GM21737 (cell line): ENCODE results near the gene NPHP1.
"Not testable (repeated sequence)": the region's sequence is repeated elsewhere in the genome, so short reads cannot be mapped to it uniquely, and the experiment has no call there.

Source experiments
- ATAC-seq: cut with Tn5 transposase; IDR thresholded peaks from one replicate; pipeline ENCODE4 v1.9.1; 2021; ENCODE audit warnings: mild to moderate bottlenecking, moderate library complexity; ENCODE audit not compliant: unreplicated experiment

NPHP1 gene

DNA sequence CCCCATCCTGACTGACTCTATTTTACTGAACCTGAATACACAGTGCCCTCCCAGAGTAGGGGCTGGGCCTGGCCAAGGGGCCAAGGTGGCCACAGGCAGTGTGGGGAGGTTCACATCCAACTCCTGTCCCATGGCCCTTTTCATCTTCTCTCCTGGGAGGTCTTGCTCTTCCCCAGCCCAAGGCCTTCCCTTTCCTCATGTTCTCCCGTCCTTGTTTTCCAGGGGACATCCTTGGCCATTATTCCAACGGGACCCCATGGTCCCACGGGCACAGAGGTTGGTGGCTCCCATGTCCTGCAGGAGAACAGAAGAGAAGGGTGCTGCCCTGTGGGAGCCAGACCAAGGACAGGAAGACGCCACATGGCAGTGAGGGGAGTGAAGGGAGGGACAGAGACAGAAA is 99.6 kb downstream of the NPHP1 start:
- no peak for ATAC-seq

DNA sequence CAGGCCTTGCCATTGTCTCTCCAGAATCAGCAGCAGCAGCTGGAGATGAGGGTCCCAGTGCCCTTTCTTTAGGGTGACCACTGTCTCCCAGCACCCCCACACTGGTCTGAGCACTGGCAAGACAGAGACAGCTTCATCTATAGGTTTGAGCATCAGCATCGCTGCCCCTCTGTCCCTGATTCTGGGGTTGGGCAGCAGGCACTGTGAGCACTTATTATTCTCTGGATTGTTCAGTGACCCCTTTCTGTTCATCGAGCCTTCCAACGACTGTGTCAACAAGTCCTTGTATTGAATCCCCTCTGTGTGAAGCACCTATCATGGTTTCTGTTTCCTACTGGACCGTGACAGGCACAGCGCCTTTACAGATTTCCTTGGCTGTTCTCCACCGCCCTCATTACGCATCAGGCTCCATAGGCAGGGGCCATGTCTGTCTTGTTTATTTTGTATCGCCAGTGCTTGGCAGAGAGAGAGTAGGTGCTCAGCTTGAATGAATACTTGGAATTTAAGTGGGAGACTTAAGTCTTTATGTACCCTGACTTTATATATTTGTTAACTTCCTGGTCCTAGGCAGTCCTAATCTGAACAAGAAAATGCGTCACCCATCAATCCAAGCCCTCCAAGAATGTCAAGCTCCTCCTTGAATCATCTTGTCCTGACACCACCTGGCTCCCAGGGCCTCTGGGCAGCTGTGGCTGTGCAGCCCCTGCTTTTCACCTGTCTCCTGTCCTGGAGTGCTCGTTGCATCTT is 100.6 kb downstream of the NPHP1 start:
- no peak for ATAC-seq

DNA sequence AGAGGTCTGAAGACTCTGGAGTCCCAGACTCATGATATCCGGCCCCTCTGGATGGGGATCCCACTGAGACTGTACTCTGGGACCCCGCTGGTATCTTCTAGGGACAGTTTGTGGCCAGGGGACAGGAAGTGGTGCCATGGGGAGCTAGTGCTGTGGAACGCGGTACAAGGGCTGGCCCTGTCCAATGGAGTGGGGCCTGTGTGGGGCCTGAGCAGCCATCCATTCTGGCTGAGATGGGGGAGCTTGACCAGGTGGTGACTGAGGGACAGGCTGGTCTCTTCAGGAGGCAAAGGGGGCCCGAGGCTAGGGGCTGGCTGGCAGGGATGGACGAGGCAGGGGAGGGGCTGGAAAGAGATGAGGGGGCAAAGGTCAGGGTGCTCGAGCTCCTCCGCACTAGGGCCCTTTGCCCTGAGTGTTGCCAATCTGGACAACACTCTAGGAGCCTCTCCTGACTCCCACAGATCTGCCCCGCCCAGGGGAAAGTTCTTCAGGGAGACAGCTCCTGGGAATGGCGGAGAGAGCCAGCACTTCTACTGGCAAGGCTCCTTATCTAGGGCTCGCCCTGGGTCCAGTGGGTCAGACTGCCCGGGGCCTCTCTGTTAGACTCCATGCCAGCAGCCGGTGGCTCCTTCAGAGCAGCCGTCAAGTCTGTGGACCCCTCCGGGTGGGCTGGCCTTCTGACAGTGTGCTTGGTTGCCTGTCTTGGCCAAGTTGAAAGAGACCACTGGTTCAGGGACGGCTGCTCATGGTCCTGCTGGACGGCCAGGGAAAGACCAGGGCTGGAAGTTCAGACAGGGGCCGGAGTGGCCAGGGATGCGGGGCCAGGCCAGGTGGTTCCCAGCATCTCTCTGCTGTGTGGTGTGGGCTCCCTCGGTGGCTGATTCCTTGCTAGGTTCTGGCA is 101.5 kb downstream of the NPHP1 start:
- ATAC-seq: no peak

DNA sequence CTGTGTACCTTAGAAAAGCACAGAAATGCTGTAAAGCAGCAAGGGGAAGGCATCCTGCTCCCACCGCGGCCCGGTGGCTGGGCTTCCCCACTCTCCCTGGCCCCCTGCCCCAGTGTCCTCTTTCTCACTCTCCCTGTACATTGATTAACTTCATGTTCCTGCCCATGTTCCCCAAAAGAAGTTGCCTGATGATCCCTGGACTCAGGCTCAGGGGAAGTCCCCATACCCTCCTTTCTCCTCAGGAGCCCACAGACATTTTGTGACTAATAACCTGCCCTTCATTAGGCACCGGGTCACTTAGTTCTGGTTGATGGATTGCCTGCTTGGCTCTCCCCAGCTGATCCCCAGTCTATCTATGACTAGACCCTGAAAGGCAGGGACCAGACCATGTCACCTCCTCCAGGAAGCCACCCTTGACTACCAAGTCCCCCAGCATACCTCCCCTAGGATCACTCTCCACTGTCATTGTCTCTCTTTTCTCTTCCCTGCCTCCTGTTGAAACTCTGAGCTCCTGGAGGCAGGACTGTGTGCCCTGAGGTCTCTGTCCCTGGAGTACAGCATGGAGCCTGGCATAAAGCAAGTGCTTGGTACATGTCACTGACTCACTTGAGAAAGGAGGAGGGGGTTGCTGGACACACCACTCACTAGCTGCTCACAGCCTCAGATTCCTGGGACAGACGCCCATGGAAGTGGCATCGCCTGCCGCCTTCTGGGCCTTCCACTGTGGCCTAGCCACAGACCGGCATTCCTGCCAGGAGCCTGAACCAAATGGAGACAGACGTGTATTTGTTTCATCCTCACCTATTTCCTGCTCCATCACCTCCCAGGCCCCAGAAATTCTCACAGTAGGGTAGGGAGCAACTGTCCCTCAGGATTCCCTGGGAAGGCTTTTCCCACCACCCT is 102.7 kb downstream of the NPHP1 start:
- ATAC-seq: no peak

DNA sequence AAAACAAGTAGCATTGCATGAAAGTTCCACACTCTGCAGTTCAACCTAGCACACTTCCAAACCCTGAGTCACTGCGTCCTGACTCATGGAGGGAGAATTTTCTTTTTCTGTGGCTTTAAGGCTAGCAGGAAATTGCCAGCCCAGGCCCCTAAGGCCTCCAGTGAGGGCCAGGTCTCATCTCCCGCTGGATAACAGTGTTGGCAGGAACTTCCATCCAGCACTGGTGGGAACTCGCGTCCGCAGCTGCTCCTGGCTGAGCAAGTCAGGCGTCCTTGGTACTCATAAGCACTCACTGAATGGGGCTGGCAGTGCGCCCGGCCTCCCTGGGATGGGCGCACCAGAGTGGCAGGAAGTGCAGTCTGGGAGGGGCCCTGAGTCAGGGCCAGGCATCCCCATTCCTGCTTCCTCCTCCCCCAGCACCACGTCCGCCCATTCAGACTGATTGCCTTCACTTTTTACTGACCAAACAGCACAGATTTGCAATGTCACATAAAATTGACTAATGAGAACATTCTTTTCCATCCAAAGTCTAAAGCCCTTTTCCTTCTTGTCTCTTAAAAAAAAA is 103.5 kb downstream of the NPHP1 start:
- no peak for ATAC-seq

DNA sequence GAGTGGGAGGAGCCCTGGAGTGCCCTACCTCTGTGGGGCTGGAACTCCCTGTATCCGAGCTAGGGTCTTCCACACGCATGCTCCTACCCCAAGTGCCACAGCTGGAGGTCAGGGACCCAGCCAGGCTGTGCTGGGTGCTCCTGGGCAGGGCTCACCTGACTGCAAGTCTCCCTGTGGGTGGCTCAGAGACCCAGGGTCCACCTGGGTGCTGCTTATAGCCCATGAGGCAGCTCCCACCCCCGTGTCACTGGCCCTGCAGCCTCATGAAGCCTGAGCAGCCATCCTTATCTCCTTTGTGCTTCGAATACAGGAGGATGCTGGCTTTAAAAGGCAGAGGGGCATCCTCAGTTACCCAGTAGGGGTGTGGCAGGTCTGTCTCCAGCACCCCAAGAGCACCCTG is 103.9 kb downstream of the NPHP1 start:
- not testable (repeated sequence) for ATAC-seq

DNA sequence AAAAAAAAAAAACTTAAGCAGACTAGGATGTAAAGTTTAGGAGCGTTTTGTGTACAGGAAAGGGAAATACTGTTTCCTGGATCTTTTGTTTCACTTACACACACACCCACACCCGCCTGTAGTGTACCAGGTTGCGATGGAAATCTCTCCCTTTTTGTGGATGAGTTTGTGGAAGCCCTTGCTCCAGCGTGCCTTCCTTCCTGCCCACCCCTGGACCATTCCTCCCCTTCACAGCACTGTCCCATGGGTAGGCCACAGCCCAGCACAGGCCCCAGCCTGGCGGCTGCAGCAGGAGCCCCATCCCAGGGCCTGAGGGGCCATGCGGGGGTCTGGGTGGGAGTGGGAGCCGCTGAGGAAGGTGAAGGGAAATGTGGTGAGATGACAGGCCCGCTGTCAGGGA is 104.3 kb downstream of the NPHP1 start:
- ATAC-seq: no peak

DNA sequence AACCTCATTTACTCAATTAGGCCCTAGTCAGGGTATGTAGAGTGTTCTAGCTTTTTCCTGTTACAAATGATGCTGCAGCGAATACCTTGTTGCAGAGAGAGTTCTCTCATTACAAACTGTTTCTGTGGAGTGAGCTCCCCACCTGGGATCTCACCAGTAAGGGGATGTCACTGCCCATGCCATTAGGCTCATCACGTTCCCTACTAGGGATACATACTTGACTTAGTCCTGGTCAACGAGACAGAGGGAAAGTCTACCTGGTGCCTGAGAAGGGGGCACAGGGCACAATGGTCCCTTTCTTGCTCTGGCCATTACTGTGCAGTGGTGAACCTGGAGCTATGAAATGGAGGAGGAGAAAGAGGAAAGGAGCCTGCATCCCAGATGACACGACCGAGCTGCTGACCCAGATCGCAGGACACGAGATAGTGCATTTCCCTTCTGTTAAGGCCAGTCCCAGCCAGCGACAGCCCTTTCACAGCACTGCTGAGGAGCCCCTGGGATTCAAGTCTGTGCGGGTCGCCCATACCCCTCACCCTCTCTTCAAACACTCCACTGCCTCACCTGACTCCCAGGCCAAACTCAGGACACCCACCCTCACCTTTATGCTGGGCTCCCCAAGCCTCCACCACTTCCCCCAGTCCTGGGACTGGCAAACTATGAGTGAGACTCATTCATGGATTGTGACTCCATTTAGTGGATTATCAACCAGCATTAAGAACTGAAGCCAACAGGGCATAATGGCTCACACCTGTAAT is 105.2 kb downstream of the NPHP1 start:
- no peak for ATAC-seq

DNA sequence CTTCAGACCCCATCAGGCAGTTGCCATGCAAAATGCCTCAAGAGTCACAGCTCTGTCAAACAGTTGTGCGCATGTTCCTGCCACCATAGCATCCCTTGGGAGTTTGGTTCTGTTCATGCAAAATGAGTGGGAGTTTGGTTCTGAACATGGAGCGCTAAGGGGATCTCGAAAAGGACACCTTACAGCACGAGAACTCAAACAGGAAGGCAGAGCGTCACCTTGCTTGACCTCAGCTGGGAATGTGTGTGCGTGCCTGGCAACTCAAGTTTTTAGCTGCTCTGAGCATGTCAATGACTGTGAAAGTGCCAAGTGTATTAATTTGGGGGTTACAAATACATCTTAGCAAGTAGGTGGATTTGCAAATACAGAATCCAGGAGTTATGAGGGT is 105.8 kb downstream of the NPHP1 start:
- no peak for ATAC-seq

DNA sequence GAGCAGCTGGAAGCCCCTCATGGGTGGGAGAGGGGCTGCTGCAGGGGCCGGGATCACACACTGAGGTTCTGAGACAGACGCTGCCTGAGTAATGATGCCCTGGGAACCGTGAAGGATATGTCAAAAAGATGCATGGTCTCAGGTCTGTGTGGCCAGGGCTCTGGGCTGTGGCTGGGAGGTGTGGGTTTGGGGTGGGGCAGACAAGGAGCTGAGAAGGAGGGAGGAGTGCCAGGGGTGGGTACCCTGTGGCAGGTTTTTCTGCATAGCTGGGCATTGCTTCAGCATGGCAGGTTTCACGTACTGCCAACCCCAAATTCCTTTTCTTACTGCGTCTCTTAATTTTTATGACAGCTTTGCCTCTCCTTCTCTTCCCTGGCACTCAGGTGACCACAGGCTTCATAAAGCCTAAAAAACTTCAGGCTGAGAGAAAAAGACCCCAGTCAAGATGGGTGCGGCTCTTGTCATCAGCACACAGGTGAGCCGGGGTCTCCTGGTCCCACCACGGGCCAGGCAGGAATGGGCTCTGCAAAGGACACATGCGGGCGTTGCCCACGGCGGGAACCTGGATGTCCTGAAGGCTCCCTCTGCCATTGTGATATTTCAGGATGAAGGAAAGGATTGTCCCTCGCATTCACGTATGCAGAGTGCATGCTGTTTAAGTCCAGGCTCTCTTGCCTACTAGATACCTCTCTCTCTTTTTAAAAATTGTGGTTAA is 107.2 kb downstream of the NPHP1 start:
- no peak for ATAC-seq

DNA sequence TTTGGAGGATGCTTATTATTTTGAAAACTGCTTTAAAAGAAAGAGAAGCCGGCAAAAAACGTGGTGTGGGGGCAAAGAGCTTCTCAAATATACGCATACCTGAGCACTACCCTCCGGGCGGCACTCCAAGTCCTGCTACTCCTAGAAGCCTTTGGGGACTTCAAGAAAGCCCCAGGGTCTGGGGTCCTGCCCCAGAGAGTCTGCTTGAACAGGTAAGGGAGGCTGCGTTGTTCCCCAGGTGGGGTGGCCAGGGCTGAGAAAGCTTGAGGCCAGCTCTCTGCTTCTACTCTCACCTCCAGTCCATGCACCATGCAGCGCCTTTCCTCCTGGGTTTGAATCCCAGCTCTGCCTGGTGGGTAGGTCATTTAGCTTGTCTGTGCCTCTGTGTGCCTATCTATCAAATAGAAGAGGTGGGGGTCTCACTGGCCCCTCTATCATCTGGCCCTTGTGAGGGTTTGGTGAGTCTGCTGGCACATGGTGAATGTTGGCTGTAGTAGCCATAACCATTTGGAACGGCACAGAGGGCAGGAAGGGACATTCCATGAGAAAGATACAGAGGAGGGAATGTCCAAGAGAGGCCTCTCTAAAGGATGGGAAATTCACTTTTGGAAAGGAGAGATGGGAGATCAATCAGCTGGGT is 108.7 kb downstream of the NPHP1 start:
- no peak for ATAC-seq

DNA sequence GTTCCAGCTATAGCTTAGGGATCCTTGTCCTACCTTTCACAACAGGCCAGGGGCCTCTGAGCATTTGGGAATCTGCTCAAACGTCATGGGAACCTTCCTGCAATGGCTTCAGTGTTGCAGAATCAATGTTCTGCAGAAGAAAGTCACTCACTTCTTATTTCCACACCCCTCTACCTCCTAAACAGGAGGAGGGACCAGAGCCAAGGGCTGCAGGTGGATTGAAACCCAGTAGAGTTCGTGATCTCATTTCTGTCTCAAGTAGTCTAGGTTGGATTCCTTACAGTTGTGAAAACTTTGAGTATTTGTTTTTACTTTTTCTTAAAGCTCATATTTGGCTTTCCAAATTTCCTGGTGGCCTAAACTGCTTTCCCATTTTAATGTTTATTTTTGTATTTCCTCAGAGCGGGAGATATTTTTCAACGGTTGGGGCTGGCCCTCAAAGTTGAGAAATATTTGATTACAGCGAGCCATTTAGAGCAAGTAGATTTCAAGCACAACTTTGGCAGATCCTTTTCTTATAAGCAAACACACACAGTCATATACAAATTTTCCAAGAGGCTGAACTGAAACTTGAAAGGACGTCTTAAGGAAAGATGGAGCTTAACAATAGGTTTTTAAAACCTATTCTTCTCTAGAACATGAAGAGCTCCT is 109.8 kb downstream of the NPHP1 start:
- not testable (repeated sequence) for ATAC-seq

DNA sequence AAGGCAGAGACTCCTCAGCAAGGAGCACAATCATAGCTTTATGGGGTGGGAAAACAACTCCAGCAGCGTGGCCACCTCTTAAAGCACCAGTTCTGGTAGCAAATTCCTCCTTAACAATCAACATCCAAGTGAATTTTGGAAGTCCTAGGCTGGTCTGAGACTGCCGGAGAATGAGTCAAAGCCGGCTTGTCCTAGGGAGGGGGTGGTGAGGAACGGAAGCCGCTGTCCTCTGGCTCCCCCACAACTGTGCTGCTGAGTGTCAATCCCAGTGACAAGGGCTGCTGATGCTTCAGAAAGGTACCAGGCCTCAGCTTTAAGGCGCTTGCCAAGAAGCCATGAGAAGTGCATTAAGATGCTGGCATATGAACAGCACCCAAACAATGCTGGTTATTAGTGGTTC is 110.9 kb downstream of the NPHP1 start:
- not testable (repeated sequence) for ATAC-seq

DNA sequence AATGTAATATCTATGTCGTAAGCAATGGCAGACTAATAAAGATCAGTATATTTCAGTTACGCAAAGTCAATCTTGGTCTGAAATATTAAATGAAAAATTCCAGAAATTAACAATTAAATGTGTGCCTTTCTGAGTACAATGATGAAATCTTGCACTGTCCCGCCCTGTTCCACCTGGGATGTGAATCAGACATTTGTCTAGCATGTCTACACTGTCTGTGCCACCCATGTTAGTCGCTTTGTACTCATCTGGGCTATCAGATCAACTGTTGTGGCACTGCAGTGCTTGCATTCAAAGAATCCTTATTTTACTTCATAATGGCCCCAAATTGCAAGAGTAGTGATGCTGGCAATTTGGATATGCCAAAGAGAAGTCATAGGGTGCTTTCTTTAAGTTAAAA is 114.6 kb downstream of the NPHP1 start:
- ATAC-seq: not testable (repeated sequence)

DNA sequence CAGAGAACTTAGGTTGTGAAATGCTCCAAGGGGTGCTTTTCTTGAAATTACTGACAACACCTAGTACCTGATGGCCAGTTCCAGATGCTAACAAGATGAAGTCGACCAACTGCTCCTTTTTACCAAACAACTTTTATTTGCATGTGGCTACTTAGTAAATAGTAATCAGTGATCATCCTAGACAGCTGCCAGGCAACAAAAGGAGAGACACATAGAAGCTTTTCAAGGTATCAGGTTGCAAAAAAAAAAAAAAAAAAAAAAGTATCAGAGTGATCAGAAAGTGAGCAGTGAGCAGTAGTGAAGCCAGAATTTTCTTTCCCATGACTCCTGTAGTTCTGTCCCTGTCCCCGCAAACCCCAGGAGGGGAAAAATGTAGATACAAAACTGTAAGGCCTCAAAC is 121.1 kb downstream of the NPHP1 start:
- not testable (repeated sequence) for ATAC-seq

DNA sequence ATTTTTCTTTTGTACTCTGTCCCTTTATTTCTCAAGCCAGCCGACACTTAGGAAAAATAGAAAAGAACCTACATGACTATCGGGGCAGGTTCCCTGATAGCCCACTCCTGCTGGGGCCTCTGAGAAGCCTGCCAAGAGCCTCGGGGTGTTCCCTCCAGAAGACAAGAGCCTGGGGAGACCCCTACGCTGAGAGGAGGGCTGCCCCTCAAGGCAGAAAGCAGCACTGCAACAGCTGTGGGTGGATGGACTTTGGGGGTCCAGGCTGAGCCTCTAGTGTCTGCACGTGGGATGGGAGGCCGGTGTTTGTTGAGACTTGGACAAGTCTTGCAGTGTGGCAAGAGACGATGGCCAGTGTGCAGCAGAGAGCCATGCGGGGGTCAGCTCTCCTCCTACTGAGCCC is 121.7 kb downstream of the NPHP1 start:
- not testable (repeated sequence) for ATAC-seq

DNA sequence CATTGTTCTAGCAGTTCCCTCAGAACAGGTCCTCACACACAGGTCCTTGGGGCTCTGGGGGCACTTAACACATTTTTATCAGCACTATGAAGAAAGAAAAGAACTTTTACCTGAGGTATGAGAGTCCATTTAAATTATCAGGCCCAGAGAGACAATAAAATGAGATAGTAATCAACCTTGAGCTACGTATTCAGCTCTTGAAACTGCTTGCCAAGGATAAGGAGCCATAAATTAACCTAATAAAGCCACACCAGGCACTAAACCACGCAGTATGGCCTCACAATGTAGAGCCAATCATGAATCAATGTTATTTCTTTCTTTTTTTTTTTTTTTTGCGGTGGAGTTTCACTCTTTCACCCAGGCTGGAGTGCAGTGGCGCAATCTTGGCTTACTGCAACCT is 126.7 kb downstream of the NPHP1 start:
- ATAC-seq: not testable (repeated sequence)

DNA sequence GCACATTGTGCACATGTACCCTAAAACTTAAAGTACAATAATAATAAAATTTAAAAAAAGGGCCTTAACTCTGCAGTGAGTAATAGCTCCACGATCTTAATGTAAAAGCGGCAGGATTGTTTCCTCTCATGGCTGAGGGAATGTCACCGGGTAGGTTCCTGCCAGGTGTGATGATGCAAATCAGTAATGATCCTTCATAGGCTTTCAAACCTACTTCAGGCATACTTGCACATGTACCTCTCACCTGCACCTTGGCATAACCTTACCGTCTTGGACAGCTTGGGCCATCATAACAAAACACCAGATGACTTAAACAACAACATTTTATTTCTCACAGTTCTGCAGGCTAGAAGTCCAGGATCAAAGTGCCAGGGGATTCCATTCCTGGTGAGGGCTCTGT is 128.9 kb downstream of the NPHP1 start:
- not testable (repeated sequence) for ATAC-seq
